Peyer's patch (tissue), 4 donors: ENCODE data around the gene PGGHG. TPM values are rescaled to one million over a fixed set of nuclear protein-coding genes. Genes with fewer than 3 reads are reported as not detected.
"Not testable (repeated sequence)": the region's sequence is repeated elsewhere in the genome, so short reads cannot be mapped to it uniquely, and the experiment has no call there.

Source experiments
- DNase-seq, 3 donors: peaks; one replicate each; pipeline ENCODE4 v3.0.0-alpha.2; 2017 to 2019
- H3K27ac ChIP-seq, 4 donors: fragments of 200-600 bp; sonication (generic); one replicate each; pipeline ENCODE4 v1.5.1; 2016 to 2019
- H3K27me3 ChIP-seq, 2 donors: fragments of 200-600 bp; sonication (generic); one replicate each; pipeline ENCODE4 v1.5.1; 2019
- H3K36me3 ChIP-seq, 3 donors: fragments of 200-600 bp; sonication (generic); one replicate each; pipeline ENCODE4 v1.5.1; 2016 to 2019
- H3K4me1 ChIP-seq, 4 donors: fragments of 200-600 bp; sonication (generic); one replicate each; pipeline ENCODE4 v1.5.1; 2016 to 2019
- H3K4me3 ChIP-seq, 4 donors: fragments of 200-600 bp; sonication (generic); 1 replicate in 3 of 4; 2 replicates in 1 of 4; pipeline ENCODE4 v1.5.1; 2016 to 2019; ENCODE audit warnings: mild to moderate bottlenecking in 1 of 4
- H3K9me3 ChIP-seq, 4 donors: fragments of 200-600 bp; sonication (generic); one replicate each; pipeline ENCODE4 v1.5.1; 2016 to 2019; ENCODE audit warnings: mild to moderate bottlenecking in 1 of 4
- CTCF ChIP-seq, 6 experiments: fragments of 450-650 bp in 4 of 6; fragments of 200-600 bp in 2 of 6; sonication (generic) in 1 of 6; IDR thresholded peaks; one replicate each; pipeline ENCODE4 v1.5.1; 2017 to 2019; ENCODE audit warnings: antibody characterized with exemption in 6 of 6, mild to moderate bottlenecking in 3 of 6, moderate library complexity in 1 of 6
- POLR2A ChIP-seq, 2 donors: fragments of 450-650 bp; IDR thresholded peaks; one replicate each; pipeline ENCODE4 v1.5.1; 2017; ENCODE audit warnings: antibody characterized with exemption in 2 of 2, mild to moderate bottlenecking in 2 of 2, moderate library complexity in 2 of 2
- total RNA-seq, 4 donors: library from RNA; depleted of rRNA; stranded (reverse); fragments of >200 nt; gene quantifications; one replicate each; pipeline ENCODE4 v1.1.0, GENCODE V29; 2016

The PGGHG gene
- total RNA-seq, 4 donors from 2014 or later, result 94.2 to 385 (median 317) TPM

DNA sequence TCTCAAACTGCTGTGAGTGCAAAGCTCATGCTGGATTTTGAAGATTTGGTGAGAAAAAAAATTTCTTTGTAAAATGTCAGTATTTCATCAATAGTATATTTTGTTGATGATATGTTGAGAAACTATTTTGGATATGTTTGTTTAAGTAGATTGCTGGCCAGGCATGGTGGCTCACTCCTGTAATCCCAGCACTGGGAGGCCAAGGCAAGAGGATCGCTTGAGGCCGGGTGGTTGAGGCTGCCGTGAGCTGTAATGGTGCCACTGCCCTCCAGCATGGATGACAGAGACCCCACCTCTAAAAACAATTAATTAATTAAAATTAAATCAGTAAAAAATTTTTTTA is 38.6 kb downstream of the PGGHG start:
- Histone ChIP-seq H3K27ac (peak overlapping the region; percentile 79 to 89 (median 86)), H3K36me3 (no peaks in the 10 kb centered on the region), H3K27me3 (no peaks in the 10 kb centered on the region), H3K4me3 (peak overlapping the region in 1 of 4 donors; percentile 6), H3K9me3 (no peaks in the 10 kb centered on the region), H3K4me1 (peaks cover 0 to 34% (median 23%) of the 10 kb centered on the region in 4 donors)
- DNase-seq, result no peak
- TF ChIP-seq POLR2A (IDR thresholded peaks at IDR 0.05) (no peak), CTCF (IDR thresholded peaks at IDR 0.05) (no peak)

GRCh38 chr11:328012-328411 is 39.1 kb downstream of the PGGHG start:
- H3K4me3 ChIP-seq, result no peak overlapping the region
- H3K27ac ChIP-seq, result peak overlapping the region in 1 of 4 donors; percentile 89
- no peaks in the 10 kb centered on the region for H3K27me3 ChIP-seq
- DNase-seq, result no peak
- H3K36me3 ChIP-seq, result no peaks in the 10 kb centered on the region
- TF ChIP-seq POLR2A (IDR thresholded peaks at IDR 0.05) (no peak), CTCF (IDR thresholded peaks at IDR 0.05) (no peak)
- peaks cover 0 to 34% (median 23%) of the 10 kb centered on the region in 4 donors for H3K4me1 ChIP-seq
- H3K9me3 ChIP-seq, result no peaks in the 10 kb centered on the region

DNA sequence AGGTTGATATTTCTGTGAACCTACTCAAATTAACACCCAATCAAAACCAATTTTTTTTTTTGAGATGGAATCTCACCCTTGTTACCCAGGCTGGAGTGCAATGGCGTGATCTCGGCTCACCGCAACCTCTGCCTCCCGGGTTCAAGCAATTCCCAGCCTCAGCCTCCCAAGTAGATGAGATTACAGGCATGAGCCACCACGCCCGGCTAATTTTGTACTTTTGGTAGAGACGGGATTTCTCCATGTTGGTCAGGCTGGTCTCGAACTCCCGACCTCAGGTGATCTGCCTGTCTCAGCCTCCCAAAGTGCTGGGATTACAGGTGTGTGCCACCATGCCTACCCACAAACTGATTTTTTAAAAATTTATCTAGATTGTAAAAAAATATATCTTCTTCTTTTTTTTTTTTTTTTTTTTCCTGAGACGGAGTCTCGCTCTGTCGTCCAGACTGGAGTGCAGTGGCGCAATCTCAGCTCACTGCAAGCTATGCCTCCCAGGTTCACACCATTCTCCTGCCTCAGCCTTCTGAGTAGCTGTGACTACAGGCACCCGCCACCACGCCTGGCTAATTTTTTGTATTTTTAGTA is 39.7 kb downstream of the PGGHG start:
- H3K4me1 ChIP-seq, result peaks cover 0 to 34% (median 23%) of the 10 kb centered on the region in 4 donors
- H3K9me3 ChIP-seq, H3K27me3 ChIP-seq, H3K36me3 ChIP-seq, H3K4me3 ChIP-seq, DNase-seq: not testable (repeated sequence)
- H3K27ac ChIP-seq, result peak overlapping the region in 1 of 4 donors; percentile 89

DNA sequence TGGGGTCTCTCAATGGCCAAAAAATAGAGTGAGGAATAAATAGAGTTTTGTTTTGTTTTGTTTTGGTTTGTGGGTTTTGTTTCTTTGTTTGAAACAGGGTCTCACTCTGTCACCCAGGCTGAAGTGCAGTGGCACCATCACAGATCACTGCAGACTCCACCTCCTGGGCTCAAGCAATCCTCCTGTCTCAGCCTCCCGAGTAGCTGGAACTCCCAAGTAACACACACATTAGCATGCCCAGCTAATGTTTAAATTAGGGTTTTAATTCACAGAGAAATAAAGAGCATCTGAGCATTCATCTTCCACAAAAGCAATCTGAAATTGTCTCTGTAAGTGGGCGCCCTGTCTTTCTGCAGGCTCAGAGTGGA is 40.9 kb downstream of the PGGHG start:
- Histone ChIP-seq H3K9me3 (no peaks in the 10 kb centered on the region), H3K36me3 (no peaks in the 10 kb centered on the region), H3K4me3 (no peak overlapping the region), H3K4me1 (peaks cover 0 to 34% (median 20%) of the 10 kb centered on the region in 4 donors), H3K27me3 (no peaks in the 10 kb centered on the region), H3K27ac (peak overlapping the region in 1 of 4 donors; percentile 56)
- TF ChIP-seq CTCF (IDR thresholded peaks at IDR 0.05) (no peak), POLR2A (IDR thresholded peaks at IDR 0.05) (no peak)
- DNase-seq, result no peak

- H3K27ac ChIP-seq, result peak overlapping the region in 1 of 4 donors; percentile 56
- H3K9me3 ChIP-seq, result no peaks in the 10 kb centered on the region
- TF ChIP-seq POLR2A (IDR thresholded peaks at IDR 0.05), result no peak
- TF ChIP-seq CTCF (IDR thresholded peaks at IDR 0.05), result no peak
- no peak for DNase-seq
- H3K27me3 ChIP-seq, result no peaks in the 10 kb centered on the region
- H3K4me3 ChIP-seq, result no peak overlapping the region
- H3K4me1 ChIP-seq, result peaks cover 0 to 34% (median 20%) of the 10 kb centered on the region in 4 donors
- H3K36me3 ChIP-seq, result no peaks in the 10 kb centered on the region
These were observed 41.4 kb downstream of the PGGHG start for GRCh38 chr11:330307-330693.

- TF ChIP-seq POLR2A (IDR thresholded peaks at IDR 0.05) (no peak), CTCF (IDR thresholded peaks at IDR 0.05) (no peak)
- DNase-seq, result peak in 2 of 3 donors; percentile 78 to 82
These were observed 41.9 kb downstream of the PGGHG start for GRCh38 chr11:330694-331357.

More at GRCh38 chr11:330694-331357, 41.9 kb downstream of the PGGHG start:
- peaks cover 0 to 32% (median 19%) of the 10 kb centered on the region in 4 donors for H3K4me1 ChIP-seq
- no peaks in the 10 kb centered on the region for H3K27me3 ChIP-seq
- H3K27ac ChIP-seq, result peak overlapping the region in 1 of 4 donors; percentile 56
- no peaks in the 10 kb centered on the region for H3K9me3 ChIP-seq
- H3K4me3 ChIP-seq, result peak overlapping the region in 1 of 4 donors; percentile 10
- no peaks in the 10 kb centered on the region for H3K36me3 ChIP-seq
